NCI-H128 (cell line): Measurements from ENCODE around the gene ERCC1.

Experiments used
- DNase-seq: peaks from one replicate; lab custom pipeline; 2025; ENCODE audit not compliant: unreplicated experiment; lab: John Stamatoyannopoulos, UW

ERCC1 gene

GRCh38 chr19:45368737-45369340 is 54.9 kb downstream of the ERCC1 start:
- DNase-seq = no peak

- DNase-seq = no peak
Observed at GRCh38 chr19:45368127-45368526, 55.6 kb downstream of the ERCC1 start.

GRCh38 chr19:45364696-45365095 is 59.0 kb downstream of the ERCC1 start:
- DNase-seq = no peak

GRCh38 chr19:45363861-45364459 is 59.8 kb downstream of the ERCC1 start:
- no peak for DNase-seq

GRCh38 chr19:45362291-45362690 is 61.4 kb downstream of the ERCC1 start:
- no peak for DNase-seq

- no peak for DNase-seq
Observed at GRCh38 chr19:45361608-45362007, 62.1 kb downstream of the ERCC1 start.

- DNase-seq = no peak
Observed at GRCh38 chr19:45358213-45358792, 65.4 kb downstream of the ERCC1 start.

- no peak for DNase-seq
Observed at GRCh38 chr19:45357445-45357783, 66.3 kb downstream of the ERCC1 start.
